SK-N-SH treated with all-trans-retinoic acid at 6 μM for 48 hours (cell line): Measurements from ENCODE around the gene WNT3.

ENCODE experiments used
- ATAC-seq: fragments of 200-7000 bp; cut with Tn5 transposase; 3 replicates; pipeline ENCODE4 v1.9.1; 2020; ENCODE audit warnings: mild to moderate bottlenecking, moderate library complexity
- ARNTL ChIP-seq: fragments of 450-650 bp; formaldehyde crosslinking; IDR thresholded peaks from 2 replicates; pipeline ENCODE4 v1.5.0; 2020; ENCODE audit warnings: low read depth, mild to moderate bottlenecking, moderate library complexity, borderline replicate concordance
- BACH2 ChIP-seq: fragments of 250-450 bp; sonication (Bioruptor Pico); IDR thresholded peaks from 2 replicates; pipeline ENCODE4 v1.9.0; 2021; ENCODE audit warnings: mild to moderate bottlenecking, borderline replicate concordance
- CREB5 ChIP-seq: fragments of 250-450 bp; sonication (Bioruptor Pico); IDR thresholded peaks from 2 replicates; pipeline ENCODE4 v1.5.1; 2020; ENCODE audit warnings: low read depth, mild to moderate bottlenecking, moderate library complexity
- CSDC2 ChIP-seq: fragments of 250-450 bp; sonication (Bioruptor Pico); IDR thresholded peaks from 2 replicates; pipeline ENCODE4 v1.5.0; 2020; ENCODE audit warnings: mild to moderate bottlenecking, moderate library complexity
- ESRRG ChIP-seq: fragments of 250-450 bp; sonication (Bioruptor Pico); IDR thresholded peaks from 2 replicates; pipeline ENCODE4 v1.6.1; 2021; ENCODE audit warnings: mild to moderate bottlenecking
- OSR1 ChIP-seq: fragments of 250-450 bp; sonication (Bioruptor Pico); IDR thresholded peaks from 2 replicates; pipeline ENCODE4 v1.8.0; 2022; ENCODE audit warnings: moderate library complexity, mild to moderate bottlenecking, inconsistent platforms
- POU6F1 ChIP-seq: fragments of 250-450 bp; sonication (Bioruptor Pico); IDR thresholded peaks from 2 replicates; pipeline ENCODE4 v1.8.0; 2021; ENCODE audit warnings: low read depth, mild to moderate bottlenecking, moderate library complexity, borderline replicate concordance
- PPARA ChIP-seq: fragments of 250-450 bp; sonication (Bioruptor Pico); IDR thresholded peaks from 2 replicates; pipeline ENCODE4 v1.5.0; 2020; ENCODE audit warnings: mild to moderate bottlenecking, borderline replicate concordance
- RARB ChIP-seq: fragments of 250-450 bp; sonication (Bioruptor Pico); IDR thresholded peaks from 2 replicates; pipeline ENCODE4 v1.8.0; 2021; ENCODE audit warnings: mild to moderate bottlenecking, moderate library complexity
- SNAI2 ChIP-seq: fragments of 250-450 bp; sonication (Bioruptor Pico); IDR thresholded peaks from 2 replicates; pipeline ENCODE4 v1.5.0; 2020; ENCODE audit warnings: mild to moderate bottlenecking, moderate library complexity
- TCF4 ChIP-seq: fragments of 250-450 bp; sonication (Bioruptor Pico); IDR thresholded peaks from 2 replicates; pipeline ENCODE4 v1.8.0; 2021; ENCODE audit warnings: mild to moderate bottlenecking, moderate library complexity, borderline replicate concordance
- TOX ChIP-seq: fragments of 250-450 bp; sonication (Bioruptor Pico); IDR thresholded peaks from 2 replicates; pipeline ENCODE4 v1.8.0; 2021; ENCODE audit warnings: mild to moderate bottlenecking, moderate library complexity, borderline replicate concordance
- ZFP3 ChIP-seq: fragments of 250-450 bp; sonication (Bioruptor Pico); IDR thresholded peaks from 2 replicates; pipeline ENCODE4 v1.5.0; 2020; ENCODE audit warnings: mild to moderate bottlenecking, moderate library complexity
- ZFP30 ChIP-seq: fragments of 450-650 bp; formaldehyde crosslinking; IDR thresholded peaks from 2 replicates; pipeline ENCODE4 v1.5.0; 2022; ENCODE audit warnings: mild to moderate bottlenecking, moderate library complexity
- ZNF565 ChIP-seq: fragments of 450-650 bp; formaldehyde crosslinking; conservative IDR thresholded peaks from 2 replicates; pipeline ENCODE4 v1.5.0; 2020; ENCODE audit warnings: low read depth, mild to moderate bottlenecking, moderate library complexity
- ZNF70 ChIP-seq: fragments of 450-650 bp; formaldehyde crosslinking; IDR thresholded peaks from 2 replicates; pipeline ENCODE4 v1.5.0; 2020; ENCODE audit warnings: mild to moderate bottlenecking, moderate library complexity
- TF ChIP-seq, protein P1 (sequence below): fragments of 250-450 bp; sonication (Bioruptor Pico); IDR thresholded peaks from 2 replicates; pipeline ENCODE4 v1.5.0; 2020; ENCODE audit warnings: mild to moderate bottlenecking, moderate library complexity
- TF ChIP-seq, protein P2 (sequence below): fragments of 250-450 bp; sonication (Bioruptor Pico); IDR thresholded peaks from 2 replicates; pipeline ENCODE4 v1.5.1; 2021; ENCODE audit warnings: mild to moderate bottlenecking, moderate library complexity

WNT3 gene

GRCh38 chr17:46854515-46854914, 36.0 kb upstream of the WNT3 start:
- no peak for ATAC-seq
- TF ChIP-seq ESRRG: no peak
- no peak for TF ChIP-seq SNAI2 (CRISPR knock-in tag)
- no peak for TF ChIP-seq TCF4 (CRISPR knock-in tag)
- no peak for TF ChIP-seq ARNTL (CRISPR knock-in tag)
- TF ChIP-seq, protein P1, sequence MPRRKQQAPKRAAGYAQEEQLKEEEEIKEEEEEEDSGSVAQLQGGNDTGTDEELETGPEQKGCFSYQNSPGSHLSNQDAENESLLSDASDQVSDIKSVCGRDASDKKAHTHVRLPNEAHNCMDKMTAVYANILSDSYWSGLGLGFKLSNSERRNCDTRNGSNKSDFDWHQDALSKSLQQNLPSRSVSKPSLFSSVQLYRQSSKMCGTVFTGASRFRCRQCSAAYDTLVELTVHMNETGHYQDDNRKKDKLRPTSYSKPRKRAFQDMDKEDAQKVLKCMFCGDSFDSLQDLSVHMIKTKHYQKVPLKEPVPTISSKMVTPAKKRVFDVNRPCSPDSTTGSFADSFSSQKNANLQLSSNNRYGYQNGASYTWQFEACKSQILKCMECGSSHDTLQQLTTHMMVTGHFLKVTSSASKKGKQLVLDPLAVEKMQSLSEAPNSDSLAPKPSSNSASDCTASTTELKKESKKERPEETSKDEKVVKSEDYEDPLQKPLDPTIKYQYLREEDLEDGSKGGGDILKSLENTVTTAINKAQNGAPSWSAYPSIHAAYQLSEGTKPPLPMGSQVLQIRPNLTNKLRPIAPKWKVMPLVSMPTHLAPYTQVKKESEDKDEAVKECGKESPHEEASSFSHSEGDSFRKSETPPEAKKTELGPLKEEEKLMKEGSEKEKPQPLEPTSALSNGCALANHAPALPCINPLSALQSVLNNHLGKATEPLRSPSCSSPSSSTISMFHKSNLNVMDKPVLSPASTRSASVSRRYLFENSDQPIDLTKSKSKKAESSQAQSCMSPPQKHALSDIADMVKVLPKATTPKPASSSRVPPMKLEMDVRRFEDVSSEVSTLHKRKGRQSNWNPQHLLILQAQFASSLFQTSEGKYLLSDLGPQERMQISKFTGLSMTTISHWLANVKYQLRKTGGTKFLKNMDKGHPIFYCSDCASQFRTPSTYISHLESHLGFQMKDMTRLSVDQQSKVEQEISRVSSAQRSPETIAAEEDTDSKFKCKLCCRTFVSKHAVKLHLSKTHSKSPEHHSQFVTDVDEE (CRISPR knock-in tag): no peak
- TF ChIP-seq CREB5 (CRISPR knock-in tag): no peak

DNA sequence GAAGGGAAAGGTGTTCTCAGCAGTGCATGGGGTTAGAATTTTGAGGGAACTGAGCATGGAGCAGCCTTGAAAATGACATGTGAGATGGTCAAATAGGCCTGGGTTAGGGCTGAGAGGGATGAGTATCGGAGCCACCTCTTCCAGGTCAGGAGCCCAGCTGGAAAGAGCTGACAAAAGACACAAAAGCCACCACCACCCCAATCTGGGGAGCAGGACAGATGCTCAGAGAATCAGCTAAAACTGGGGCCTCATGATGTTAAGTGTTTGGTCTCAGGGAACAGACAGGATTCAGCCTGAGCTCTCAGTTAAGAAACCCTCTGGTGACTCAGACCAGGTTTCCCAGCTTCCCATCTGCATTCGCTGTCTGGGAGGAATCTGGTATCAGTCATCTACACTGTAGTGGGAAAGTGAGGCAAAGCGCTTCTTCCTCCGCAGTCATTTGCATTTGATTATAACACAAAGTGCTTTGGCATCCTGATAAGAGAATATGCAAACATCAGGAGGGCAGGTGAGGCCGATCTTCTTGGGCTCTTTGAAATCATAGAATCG, 35.5 kb upstream of the WNT3 start:
- peak; percentile 16; the same call in 2 of the 3 replicates for ATAC-seq

DNA sequence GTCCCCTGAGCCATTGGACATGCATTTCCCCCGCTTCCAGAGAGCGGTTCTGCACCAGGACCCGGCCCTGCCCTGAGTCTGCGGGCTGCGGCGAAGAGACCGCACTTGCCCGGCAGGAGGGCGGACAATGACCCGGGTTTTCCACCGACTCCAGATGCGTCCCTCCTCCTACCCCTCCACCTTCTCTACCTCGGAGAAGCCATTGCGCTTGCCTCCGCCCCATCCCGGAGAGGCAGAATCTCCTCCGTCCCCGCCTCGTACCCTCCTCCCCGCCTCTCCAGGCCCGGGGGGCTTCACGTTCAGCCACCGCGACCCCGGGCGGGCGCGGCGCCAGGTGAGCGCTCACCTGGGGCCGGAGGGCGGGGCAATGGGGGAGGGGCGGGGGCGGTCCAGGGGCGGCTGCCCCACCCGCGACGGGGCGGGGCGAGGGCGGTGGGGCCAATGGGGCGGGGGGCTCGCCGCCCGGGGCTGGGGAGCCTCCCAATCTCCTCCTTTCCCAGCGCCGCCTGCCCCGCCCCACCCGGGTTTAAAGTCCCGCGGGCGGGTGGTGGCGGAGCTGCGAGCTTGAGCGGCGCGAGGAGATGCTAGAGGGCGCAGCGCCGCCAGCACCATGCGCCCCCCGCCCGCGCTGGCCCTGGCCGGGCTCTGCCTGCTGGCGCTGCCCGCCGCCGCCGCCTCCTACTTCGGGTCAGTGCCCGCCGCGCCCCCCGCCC, 32.7 kb upstream of the WNT3 start, which contains the start of gene WNT9B:
Gene WNT9B, plus strand, starts transcription at position 555 of the 713 bp plus-strand sequence. Its CDS starts 56 bp downstream, at position 611.
- ATAC-seq: peak; percentile 40
- TF ChIP-seq ZFP30 (CRISPR knock-in tag) (no peak), ARNTL (CRISPR knock-in tag) (no peak), ZNF70 (CRISPR knock-in tag) (no peak), BACH2 (CRISPR knock-in tag) (no peak), ZFP3 (CRISPR knock-in tag) (no peak), ZNF565 (CRISPR knock-in tag) (no peak), RARB (CRISPR knock-in tag) (no peak), TCF4 (CRISPR knock-in tag) (no peak), OSR1 (no peak), ESRRG (no peak)
- TF ChIP-seq, protein P2, sequence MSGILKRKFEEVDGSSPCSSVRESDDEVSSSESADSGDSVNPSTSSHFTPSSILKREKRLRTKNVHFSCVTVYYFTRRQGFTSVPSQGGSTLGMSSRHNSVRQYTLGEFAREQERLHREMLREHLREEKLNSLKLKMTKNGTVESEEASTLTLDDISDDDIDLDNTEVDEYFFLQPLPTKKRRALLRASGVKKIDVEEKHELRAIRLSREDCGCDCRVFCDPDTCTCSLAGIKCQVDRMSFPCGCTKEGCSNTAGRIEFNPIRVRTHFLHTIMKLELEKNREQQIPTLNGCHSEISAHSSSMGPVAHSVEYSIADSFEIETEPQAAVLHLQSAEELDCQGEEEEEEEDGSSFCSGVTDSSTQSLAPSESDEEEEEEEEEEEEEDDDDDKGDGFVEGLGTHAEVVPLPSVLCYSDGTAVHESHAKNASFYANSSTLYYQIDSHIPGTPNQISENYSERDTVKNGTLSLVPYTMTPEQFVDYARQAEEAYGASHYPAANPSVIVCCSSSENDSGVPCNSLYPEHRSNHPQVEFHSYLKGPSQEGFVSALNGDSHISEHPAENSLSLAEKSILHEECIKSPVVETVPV (CRISPR knock-in tag): no peak

More for the DNA sequence above, 35.5 kb upstream of the WNT3 start:
- TF ChIP-seq, protein P2 (CRISPR knock-in tag): no peak
- TF ChIP-seq TOX (CRISPR knock-in tag): no peak
- TF ChIP-seq ARNTL (CRISPR knock-in tag): no peak
- TF ChIP-seq BACH2 (CRISPR knock-in tag): no peak

DNA sequence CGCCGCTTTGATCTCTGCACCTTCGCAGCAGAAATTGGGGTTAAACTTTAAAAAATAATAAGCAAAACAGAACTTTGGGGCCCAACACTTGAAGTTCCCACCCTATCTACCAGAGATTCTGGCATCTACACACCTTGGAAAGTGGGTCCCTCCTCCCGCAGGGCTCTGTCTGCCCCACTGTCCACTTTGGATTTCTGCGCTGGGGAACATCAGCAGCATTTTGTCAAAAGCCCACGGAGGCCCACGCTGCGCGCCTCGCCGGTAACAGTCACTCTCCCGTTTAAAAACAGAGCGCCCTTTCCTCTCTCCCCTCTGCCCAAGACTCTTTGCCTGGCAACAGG, 32.2 kb upstream of the WNT3 start:
- ATAC-seq: no peak
- TF ChIP-seq CSDC2 (CRISPR knock-in tag): no peak

GRCh38 chr17:46848534-46848933, 30.0 kb upstream of the WNT3 start:
- no peak for ATAC-seq
- TF ChIP-seq POU6F1 (CRISPR knock-in tag) (no peak), CREB5 (CRISPR knock-in tag) (no peak), ZFP30 (CRISPR knock-in tag) (no peak), CSDC2 (CRISPR knock-in tag) (no peak), PPARA (CRISPR knock-in tag) (no peak), ZNF565 (CRISPR knock-in tag) (no peak), RARB (CRISPR knock-in tag) (no peak)
- TF ChIP-seq, protein P1 (CRISPR knock-in tag): no peak
